GM19455 (cell line): Measurements from ENCODE around the gene KRTAP10-2.

Experiments
- ATAC-seq: cut with Tn5 transposase; IDR thresholded peaks from one replicate; pipeline ENCODE4 v1.9.1; 2021; ENCODE audit not compliant: unreplicated experiment

Gene KRTAP10-2

GRCh38 chr21:44515359-44516165 is 35.7 kb downstream of the KRTAP10-2 start:
- no peak for ATAC-seq

DNA sequence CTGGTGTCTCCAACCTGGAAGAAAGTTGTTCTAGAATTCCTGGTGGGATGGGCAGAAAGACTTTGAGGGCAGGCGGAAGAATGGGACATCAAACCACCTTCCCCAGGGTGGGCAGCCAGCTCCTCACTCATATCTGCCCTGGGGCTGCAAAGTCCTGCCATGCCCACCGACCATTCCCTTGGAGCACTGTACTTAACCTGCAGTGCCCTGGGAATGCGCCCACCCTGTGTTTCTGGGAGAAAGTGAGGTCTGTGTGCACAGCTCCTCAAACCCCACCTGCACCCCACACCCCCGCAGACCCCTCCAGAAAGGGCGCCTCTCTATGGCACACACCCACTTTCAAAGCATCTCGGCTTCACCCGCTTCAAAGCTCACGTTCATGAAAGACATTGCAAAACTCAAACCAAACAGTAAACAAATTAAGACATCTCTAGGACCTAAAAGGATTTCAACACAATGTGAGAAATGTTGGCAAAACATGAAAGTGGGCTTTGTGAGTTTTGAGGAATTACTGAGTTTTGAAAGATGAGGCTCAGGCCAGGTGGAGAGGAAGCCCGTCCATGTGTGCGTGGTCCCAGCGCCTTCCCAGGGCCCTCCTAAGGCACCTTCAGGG is 36.5 kb downstream of the KRTAP10-2 start:
- ATAC-seq, result no peak

- ATAC-seq, result no peak
Observed at GRCh38 chr21:44514218-44514520, 37.1 kb downstream of the KRTAP10-2 start.

DNA sequence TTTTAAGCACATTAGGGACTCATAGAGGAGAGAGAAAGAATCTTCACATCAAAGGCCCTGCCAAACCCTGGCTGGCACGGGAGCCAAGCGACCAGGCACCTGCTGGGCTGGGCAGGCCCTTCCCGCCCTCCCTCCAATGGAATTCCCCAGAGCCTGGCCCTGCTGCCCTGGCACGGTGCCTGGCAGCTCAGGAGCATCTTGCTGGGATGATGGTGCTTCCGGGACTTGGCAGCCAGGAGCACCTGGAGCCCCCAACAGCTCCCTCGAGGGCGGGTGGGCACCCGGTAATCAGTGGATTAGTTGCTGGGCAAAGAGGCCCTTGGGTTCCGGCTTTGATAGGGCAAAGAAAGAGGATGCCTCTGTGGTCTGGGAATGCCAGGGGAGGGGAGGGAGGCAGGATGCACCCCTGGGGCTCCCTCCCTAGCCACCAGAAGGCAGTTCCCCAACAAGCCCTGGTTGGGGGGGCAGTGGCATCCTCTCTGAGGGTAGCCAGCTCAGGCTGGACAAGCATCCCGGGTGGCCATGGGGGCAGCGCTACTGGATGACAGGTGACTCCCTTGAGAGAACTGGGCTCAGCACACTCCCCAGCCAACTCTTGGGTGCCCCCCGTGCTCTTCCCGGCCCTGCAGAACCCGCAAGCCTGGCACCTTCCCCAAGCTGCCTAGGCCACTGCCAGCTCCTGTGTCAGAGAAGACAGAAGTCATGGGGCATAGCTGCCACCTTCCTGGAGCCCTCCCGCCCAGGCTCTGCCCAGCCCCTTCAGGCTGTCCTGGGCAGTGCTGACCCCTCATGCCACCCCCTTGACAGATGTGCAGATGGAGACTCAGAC is 37.7 kb downstream of the KRTAP10-2 start:
- no peak for ATAC-seq

DNA sequence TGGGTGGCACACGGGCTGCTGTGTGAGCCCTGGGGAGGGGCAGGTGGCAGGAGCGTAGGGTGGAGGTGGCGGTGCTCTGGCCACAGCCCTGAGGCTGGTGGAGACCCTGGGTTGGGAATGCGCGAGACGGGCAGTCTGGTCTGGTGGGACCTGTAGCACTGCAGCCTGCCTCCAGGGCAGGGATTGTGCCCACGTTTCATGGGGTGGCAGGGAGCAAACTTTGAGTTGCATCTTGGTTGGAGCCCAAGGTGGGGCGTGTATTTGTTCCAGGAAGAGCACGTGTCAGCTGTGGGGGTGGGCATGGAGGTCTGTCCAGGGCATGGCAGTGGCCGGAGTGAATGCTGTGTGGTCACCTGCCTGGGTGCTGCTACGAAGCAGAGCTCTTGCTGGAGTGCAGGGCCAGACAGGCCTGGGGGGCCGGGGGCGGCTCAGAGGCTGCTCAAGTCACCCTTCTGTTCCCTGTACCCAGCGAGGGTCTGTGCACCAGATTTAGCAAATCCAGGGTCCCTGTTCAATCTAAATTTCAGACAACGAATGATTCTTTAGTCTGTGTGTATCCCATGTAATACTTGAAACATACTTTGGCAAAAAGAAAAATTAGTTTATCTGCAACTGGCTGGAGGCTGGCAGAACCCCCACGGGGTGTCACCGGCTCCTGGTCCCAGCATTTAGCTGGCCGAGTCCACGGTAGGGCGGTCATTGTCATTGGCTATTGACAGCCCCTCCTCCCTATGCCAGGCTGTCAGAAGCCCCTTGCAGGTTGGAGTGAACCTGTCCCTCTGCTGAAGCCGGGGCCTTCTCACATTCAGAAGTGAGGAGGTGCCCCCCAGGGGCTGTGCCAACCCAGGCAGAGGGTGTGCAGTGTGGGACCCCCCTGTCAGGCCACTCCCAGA is 38.6 kb downstream of the KRTAP10-2 start:
- ATAC-seq, result no peak

DNA sequence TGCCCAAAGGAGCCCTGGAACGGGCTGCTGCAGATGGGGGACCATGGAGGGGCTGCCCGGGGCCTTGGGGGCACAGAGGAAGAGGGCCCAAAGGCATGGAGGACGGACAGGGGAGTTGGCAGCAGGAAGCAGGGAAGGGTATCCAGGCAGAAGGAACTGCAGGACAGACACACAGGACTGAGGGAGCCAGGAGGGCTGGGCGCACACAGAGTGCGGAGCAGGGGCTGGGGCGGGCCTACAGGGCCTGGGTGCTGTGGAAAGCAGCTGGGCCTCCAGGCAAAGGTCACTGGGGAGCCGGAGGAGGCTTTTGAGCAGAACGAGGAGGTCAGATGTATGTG is 39.4 kb downstream of the KRTAP10-2 start:
- no peak for ATAC-seq

DNA sequence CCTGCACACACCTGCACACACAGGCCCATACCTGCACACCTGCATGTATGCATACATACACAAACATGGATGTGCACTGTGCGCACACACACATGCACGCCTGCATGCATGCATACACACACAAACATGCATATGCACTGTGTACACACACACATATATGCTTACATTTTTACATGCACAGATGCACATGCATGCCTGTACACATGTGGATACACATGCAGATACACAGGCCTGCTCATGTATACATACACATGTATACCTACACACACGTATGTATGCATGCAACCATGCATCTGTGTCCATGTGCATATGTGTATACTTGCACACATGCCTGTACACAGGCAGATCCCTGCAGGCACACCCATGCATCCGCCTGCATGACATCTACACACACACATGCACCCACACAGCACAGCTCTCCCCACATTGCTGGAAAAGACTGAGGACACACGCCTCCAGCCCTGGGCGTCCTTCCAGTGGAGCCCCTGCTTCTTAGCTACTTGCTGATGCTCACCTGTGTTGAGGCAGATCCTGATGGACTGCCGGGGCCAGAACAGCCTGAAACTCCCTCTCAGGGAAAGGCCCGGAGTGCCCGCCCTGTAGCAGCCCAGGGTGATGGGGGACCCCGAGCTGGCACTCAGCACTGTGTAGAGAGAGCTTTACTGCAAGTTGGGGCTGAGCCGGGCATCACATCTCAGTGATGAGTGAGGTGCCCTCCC is 39.9 kb downstream of the KRTAP10-2 start:
- no peak for ATAC-seq

- no peak for ATAC-seq
Observed at GRCh38 chr21:44510508-44511218, 40.6 kb downstream of the KRTAP10-2 start.

- no peak for ATAC-seq
Observed at GRCh38 chr21:44510109-44510507, 41.2 kb downstream of the KRTAP10-2 start.

DNA sequence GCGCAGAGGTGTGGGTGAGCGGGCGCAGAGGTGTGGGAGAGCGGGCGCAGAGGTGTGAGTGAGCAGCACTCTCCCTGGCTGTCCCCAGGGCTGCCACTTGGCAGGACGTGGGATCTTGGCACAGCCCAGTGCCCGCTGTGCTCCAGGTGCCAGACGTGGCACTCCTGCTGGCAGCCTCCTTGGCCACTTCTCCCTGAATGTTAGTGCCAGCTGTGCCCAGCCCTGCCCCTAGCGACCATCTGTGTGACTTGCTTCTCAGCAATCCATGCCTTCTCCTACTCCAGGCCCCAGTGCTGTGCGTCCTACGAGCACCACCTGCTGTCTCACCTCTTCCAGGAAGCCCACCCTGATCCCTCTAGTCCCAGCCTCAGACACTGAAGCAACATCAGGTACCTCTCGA is 41.8 kb downstream of the KRTAP10-2 start:
- ATAC-seq, result no peak

DNA sequence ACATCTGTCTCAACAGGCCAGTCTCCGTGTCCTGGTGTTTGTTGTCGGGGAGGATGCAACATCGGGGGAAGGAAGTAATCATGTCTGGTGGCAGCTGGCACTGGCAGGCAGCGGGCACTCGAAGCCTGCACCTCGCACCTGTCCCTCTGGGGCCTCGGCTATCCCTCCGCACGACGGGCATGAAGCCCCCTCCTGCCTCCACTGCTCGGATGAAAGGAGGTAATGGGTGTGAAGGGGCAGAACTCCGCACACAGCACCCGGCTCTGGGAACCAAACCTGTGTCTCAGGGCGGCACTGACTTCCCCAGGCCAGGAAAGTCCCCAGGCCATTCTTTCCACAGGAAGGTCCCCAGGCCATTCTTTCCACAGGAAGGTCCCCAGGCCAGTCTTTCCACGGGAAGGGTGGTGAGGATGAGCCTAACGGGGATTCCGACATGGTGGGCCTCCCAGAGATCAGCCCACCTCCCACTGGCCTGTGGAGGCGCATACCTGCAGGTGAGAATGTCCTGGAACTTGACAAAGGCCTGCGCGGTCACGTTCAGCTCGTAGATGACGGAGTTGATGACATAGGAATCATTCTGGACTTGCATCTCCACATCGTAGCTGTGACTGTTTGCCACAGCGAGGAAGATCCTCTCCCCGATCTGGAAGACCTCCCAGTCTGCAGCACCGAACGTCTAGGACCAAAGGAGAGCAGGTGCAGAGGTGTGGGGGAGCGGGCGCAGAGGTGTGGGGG is 42.4 kb downstream of the KRTAP10-2 start:
- no peak for ATAC-seq

DNA sequence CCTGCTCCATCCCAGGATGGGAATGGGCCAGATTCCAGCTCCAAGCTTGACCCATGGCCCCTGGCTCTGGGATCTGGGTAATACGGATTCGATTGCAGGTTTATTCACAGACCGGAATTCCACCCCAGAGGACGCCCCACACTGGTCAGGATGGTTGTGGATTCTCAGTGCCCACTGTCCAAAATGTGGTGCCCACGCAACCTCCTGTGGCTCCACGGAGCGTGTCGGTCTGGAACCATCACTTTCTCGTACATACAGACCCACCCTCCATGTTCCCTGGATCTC is 42.9 kb downstream of the KRTAP10-2 start:
- no peak for ATAC-seq

DNA sequence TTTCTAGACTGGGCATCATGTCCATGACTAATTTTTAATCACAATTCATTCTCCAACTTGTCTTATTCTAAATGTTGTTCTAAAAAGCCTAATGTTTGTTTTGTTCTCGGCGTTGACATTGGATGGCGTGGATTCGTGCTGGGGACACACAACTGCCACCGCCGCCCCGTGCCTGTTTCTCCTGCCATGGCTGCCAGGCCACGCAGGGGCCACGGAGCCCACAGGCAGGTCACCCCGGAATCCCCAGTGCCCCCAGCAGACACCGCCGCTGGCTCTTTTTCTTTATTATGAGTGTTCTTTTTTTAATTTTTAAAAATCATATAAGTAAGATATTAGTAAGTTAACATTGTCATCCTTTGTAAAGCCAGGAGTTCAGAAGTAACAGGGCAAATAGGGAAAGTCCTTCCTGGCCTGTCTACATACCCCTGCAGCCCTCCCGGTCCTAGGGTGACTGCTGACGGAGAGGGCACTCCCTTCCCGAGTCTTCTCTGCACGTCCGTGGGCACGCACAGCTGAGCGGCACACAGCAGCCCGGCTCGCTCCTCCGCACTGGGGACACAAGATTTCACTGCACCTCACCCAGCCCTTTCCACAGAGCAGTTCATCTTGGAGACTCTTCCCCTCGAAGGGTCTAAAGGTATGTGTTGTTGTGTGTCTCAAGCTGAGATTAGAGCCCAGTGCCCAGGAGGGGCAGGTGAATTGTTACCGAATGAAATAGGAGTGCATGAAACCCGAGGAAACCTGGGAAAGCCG is 43.5 kb downstream of the KRTAP10-2 start:
- ATAC-seq, result no peak

GRCh38 chr21:44506279-44507255 is 44.7 kb downstream of the KRTAP10-2 start:
- no peak for ATAC-seq

GRCh38 chr21:44505673-44506278 is 45.5 kb downstream of the KRTAP10-2 start:
- no peak for ATAC-seq

DNA sequence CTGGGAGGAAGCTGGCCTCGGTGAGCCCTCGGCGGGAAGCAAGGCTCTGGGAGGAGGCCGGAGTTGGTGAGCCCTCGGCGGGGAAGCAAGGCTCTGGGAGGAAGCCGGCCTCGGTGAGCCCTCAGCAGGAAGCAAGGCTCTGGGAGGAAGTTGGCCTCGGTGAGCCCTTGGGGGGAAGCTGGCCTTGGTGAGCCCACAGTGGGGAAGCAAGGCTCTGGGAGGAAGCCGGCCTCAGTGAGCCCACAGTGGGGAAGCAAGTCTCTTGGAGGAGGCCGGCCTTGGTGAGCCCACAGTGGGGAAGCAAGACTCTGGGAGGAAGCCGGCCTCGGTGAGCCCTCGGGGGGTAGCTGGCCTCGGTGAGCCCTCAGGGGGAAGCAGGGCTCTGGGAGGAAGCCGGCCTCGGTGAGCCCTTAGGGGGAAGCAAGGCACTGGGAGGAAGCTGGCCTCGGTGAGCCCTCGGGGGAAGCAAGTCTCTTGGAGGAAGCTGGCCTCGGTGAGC is 47.4 kb downstream of the KRTAP10-2 start:
- ATAC-seq, result no peak
